ENCODE data around the gene SNCAIP.

The SNCAIP gene
- long read RNA-seq, donor 1, partial matches to known transcripts: 0 of 3 reads
- long read RNA-seq, donor 1, other reads (novel, unspliced or antisense): 0 of 3 reads
- long read RNA-seq, donor 2, partial matches to known transcripts: 0 of 1 reads
- long read RNA-seq, donor 2, other reads (novel, unspliced or antisense): 0 of 1 reads
- long read RNA-seq, donor 3: 0 reads
- long read RNA-seq, donor 4, partial matches to known transcripts: 12 of 16 reads
- long read RNA-seq, donor 4, other reads (novel, unspliced or antisense): 0 of 16 reads
- long read RNA-seq, donor 5, partial matches to known transcripts: 5 of 7 reads
- long read RNA-seq, donor 5, other reads (novel, unspliced or antisense): 0 of 7 reads
- long read RNA-seq, donor 6: 0 reads
- long read RNA-seq, donor 7, partial matches to known transcripts: 18 of 23 reads
- long read RNA-seq, donor 7, other reads (novel, unspliced or antisense): 0 of 23 reads
- long read RNA-seq, donor 8, partial matches to known transcripts: 0 of 2 reads
- long read RNA-seq, donor 8, other reads (novel, unspliced or antisense): 0 of 2 reads

DNA sequence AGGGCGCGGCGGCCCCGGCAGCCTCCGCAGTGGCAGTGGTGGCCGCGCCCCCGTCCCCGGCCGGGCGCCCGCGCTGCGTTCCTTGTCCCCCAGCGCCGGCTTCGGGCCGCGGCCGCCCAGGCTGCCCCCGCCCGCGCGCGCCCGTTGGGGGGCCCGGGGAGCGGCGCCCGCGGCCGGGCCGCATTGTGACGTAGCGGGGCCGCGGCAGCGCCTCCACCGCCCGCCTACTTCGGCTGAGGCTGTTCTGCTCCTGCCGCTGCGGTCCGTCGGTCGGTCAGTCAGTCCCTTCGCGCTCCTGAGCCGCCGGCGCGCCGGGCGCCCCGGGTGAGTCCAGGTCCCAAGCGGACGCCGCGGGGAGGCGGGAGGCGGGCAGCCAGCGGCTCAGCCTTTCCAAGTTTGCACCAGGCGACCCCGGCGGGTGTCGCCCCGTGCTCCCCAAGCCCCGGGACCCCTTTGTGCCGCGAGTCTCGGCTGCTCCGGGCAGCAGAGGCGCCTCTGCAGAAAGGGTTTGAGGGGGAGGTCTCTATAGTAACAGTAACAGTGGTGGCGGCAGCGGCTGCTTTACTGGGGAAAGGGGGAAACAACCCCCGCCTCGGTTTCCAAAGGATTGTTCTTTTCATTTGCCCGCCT is at the start of gene SNCAIP:
SNCAIP (plus strand) TSS at position 277 of the 630 bp plus-strand sequence. CDS start 78,898 bp downstream, outside the sequence.
- DNase-seq: peak; percentile 87

DNA sequence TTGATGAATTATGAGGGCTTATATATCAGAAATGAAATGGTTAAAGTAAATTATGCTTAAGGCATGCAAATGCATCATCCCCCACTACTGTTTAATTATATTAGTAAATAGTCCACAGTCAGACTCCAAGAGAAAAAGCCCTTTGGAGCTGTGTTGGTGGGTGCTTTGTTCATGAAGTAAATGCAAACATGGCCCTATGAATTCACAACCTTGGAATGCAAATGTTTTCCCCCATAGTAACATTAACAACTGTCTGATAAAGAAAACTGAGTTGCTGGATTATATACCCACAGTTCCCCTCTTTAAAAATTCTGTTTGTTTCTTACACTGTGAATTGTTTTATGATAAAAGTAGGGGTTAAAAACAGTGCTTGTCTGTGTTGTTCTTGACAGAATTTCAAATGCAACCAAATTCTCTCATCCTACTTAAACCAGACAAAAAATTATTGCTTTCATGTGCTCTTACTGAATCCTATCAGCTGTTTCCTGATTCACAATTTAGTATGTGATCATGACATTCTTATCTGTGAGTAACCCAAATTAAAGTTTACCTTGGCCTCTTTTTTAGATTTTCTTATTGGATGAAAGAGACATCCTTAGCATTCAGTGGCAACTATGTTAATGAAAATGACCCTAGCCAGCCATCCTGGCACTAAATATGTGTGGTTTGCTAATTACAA is 48.5 kb upstream of the SNCAIP start:
- no peak for DNase-seq

DNA sequence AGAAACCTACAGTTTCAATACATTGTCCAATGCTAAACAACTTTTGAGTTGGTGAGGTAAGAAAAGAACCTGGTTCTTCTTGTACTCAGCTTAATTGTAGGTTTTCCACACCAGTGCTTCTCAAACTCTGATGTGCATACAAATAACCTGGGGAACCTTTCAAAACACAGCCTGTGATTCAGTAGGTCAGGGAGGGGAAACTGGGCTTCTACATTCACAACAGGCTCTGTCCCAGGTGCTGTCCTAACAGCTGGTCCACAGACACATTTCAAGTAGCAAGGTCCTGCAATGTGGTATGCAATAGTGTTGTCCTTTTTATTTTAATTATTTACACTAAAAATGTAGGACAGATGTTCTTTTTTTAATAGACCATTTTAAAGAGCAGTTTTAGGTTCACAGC is 47.4 kb upstream of the SNCAIP start:
- no peak for DNase-seq

DNA sequence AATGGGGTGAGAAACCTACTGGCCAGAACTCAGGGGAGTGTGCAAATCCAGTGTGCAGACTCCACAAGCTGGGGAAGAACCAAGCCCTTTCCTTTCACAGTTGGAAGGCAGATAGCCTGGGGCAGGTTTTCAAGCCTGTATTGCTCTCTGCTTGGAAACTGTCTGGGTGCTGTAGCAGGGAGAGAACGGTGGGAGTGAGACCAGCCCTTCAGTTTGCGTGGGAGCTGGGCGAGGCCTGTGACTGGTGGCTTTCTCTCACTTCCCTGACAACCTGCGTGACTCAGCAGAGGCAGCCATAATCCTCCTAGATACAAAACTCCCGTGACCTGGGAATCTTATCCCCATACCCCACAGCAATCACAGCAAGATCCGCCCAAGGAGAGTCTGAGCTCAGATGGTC is 44.9 kb upstream of the SNCAIP start:
- DNase-seq: no peak

DNA sequence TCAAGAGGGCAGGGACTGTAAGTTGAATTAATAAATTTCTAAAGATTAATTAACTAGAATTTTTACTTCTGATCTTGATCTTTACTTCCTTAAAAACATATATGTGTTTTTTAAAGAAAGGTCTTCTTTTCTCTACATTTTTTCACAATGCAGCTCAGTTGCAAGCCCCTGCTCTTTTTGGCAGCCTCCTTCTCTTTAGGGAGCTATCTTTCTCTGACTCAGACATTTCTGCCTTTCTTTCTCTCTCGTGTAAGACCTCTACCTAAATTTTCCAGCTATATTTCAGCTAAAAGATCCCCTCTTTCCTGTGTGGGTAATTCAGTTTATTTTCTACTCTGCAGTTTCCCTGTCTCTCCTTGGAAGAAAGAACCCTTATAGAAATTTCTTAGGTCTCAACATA is 38.3 kb upstream of the SNCAIP start:
- no peak for DNase-seq

DNA sequence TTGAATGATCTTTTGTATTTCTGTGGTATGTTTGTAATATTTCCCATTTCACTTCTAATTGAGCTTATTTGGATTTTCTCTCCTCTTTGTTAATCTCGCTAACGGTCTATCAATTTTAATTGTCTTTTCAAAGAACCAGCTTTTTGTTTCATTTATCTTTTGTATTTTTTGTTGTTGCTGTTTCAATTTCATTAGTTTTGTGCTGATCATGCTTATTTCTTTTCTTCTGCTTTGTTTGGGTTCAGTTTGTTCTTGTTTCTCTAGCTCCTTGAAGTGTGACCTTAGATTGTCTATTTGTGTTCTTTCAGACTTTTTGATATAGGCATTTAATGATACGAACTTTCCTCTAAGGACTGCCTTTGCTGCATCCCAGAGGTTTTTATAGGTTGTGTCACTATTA is 28.4 kb upstream of the SNCAIP start:
- DNase-seq: no peak

DNA sequence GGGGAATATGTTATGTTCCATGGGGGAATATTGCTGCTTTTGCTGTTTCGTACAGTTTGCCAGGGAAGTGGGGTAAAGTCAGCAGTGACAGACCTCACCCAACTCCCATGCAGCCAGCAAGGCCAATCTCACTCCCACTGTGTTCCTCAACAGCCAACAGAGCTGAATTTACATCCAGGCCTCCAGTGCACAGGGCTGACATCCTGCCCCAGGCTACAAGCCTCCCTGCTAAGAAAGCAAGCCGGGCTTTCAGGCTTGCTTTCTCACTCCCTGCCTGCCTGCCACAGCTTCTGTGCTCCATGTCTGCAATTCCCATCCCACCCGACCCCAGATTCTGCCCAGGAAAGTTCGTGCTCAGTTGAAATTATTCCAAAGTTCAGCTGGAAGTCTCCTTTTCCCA is 25.5 kb upstream of the SNCAIP start:
- DNase-seq: no peak

DNA sequence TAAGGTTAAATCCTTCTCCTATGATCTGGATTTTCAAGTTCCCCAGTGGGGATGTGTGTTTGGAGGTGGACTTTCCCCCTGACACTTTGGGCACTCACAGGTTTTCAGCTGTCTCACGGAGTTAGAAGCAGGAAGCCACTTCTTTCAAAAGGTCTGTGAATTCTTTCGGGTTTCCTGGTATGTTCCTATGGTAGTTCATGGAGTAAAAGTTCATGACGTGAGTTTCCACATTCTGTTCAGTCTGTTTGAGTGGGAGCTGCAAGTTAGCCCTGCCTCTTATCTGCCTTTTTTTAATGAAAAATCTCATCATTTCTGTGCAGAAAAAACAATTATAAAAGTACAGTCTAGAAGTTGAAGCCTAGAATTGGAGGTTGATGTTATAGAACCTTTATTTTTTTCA is 24.9 kb upstream of the SNCAIP start:
- no peak for DNase-seq

DNA sequence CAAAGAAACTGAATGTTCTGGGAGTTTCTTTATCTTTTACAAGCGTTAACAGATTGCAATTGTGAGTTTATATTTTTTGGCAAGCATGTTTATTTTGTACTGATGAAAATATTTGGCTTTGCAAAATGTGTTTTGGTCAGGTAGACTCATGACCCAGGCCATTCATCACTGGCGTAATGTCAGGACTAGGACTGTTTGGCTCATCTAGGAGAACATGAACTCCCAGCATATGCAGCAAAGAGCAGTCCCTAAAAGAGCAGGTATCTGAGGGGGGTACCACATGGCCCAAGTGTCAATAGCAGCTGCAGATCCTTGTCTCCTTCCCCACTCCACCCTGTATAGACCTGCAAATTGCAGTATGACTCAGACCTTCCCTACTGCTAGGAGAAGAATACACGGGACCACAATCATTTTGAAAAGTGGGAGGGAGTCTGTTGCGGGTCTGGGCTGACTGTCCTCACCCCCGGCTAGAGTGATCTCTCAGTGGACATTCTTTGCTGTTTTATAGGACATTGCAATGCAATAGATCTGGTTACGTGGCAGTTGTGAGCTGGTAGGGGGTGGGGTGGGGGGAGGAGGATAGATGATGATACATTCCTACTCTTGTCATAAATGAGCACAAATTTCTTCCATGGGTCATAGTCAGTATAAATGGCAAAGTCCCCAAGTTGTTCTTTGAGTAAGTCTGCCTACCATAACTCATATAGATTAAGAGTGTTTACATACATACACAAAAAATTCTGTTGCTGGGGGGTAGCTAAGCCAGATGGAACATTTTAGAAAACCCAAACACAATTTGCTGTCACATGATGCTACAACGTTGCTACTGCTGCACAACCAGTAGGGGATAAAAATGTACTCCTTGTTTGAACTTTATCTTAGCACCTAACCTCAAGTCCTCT is 20.8 kb upstream of the SNCAIP start:
- DNase-seq: peak; percentile 11

DNA sequence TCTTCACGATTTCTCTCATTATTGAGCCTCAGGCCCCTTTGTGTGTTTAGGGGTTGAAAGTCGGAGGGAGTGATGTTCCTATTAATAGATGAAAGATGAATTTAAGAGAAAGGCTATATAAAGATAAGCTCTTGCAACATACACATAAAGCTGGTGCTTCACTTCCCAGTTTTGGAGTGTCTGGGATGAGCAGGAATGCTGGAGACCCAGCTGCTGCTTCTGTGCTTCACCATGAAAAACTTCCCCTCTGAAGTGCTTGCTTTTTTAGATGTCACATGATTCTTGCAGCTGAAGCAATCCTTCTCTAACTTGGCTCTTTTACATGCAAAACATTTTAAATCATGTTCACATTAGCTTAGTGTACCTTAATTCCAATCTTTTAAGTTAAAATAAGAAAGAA is 19.7 kb upstream of the SNCAIP start:
- DNase-seq: peak; percentile 9

DNA sequence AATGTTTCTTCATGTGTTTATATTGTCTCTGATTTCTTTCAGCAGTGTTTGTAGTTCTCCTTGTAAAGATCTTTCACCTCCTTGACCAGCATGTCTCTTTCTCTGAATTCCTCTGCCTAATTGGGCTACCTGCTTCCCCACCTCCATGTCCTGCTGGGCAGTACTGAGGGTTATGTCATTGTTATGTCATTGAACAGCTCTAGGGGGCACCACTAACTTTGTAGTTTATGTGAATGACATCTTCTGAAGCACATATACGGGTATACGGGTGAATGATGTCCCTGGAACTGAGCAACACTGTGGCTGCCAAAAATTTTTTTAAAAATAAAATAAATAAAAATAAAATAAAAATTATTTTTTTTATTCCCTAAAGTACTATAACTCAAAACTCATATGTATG is 16.9 kb upstream of the SNCAIP start:
- no peak for DNase-seq

DNA sequence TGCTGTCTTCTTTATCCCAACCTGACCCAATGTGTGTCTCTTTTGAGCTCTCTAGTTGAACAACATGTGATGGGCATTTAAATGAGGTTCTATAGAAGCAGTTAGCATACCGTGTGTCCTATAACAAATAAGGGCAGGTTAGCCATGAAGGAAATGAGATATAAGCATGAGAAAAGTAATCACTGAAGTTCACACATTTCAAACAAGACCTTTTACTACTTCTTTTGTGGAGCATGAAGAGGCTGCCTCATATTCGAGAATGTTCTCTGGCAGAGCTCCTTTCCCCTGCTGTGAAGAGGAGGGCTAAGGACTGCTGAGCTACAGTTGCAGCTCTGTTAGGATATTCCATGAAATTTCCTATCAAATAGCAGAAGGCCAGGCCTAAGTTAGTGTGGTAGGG is 15.2 kb upstream of the SNCAIP start:
- DNase-seq: no peak

DNA sequence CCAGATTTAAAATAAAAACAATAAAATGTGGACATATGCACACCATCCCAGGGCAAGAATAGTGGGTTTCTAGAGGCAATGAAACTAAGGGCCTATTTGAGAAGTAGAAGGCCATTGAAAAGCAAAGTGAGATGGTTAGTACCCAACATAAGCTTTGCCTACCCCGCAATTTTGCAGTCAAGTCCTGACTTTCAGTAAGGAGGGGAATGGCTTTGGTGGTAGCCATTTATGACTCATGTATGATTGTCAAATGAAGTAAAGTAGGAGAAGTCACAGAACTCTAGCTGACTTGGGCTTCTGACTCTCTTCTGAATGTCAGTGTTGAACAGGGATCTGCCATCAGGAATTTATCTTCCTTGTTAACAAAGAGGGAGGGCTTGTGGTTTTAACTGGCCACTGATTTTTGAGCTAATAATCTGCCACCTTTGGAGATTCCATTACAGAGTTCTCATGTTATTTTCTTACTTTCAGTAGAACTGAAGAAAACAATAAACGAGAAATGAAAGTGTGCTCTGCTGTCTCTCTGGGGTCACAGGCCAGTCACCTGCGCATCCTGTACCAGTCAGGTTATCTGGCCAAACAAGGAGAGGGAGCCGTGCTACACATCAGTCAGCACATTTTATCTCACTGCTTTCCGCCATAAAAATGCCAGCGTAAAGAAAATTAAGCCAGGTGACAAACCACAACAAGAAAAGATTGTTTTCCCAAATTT is 14.3 kb upstream of the SNCAIP start:
- DNase-seq: no peak

DNA sequence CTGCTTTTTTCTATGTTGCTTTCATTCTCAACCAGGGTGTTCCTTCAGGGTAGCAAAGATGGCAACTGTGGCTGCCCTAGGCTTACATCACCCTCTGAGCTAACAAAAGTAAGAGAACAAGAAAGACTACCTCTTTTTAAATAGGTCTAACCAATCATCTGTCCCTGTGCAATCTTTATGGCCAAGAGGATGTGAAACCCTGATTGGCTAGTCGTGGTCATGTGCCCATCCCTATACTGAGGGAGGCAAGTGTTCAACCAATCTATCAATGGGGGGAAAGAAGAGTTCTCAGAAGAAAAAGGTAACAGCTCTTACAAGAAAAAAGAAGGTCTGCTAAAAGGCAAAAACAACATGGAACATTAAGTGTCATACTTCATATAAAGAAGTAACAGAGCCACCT is 11.7 kb upstream of the SNCAIP start:
- DNase-seq: no peak

DNA sequence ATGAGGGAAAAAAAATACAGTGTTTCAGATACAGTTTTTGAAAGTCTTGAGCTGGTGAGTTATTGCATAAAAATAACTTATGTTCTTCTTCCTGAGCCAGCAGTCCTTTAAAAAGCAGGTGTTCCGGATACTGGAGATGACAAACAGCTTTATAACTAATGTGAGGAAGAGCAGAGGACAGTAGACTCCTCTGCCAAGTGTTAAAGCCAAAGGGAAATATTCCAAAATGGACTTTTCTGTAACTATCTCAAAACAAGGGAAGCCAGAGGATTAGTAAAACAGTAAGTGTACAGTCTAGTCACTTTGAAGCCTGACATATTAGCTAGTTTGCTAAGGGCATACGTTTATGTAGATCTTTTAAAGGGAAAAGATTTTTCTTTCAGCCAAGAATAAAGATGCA is 11.0 kb upstream of the SNCAIP start:
- DNase-seq: no peak

DNA sequence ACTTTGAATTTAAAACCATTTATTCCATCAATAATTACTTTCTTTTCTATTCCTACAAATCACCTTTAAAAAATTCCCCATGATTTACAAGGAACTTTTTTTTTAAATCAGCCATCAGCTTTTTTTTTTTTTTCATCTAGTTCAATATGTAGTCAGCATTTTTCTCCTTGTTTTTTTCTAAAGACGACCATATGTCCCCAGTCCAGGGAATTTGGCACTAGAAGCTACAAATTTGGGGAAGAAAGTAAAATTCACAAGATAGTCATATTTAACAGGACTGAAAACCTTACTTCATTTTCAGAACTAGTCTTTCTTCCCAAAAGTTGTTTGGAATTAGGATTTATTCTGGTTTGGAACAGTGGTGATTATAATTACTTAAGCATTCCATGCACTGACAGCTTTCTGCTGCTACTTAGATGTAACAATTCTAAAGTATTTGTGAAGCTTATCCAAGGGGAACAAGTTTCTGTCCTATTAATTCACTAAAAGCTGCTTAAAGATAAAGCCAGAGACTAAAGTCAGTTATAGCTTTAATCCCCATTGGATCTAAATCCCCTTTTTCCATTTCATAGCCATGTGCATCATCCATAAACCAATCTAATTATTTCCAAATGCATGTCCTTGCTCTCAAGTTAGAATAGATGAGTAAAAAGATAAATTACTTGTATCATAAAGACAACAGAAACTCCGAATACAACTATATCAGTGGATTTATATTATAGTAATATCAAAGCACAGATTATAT is 7.4 kb upstream of the SNCAIP start:
- DNase-seq: no peak

DNA sequence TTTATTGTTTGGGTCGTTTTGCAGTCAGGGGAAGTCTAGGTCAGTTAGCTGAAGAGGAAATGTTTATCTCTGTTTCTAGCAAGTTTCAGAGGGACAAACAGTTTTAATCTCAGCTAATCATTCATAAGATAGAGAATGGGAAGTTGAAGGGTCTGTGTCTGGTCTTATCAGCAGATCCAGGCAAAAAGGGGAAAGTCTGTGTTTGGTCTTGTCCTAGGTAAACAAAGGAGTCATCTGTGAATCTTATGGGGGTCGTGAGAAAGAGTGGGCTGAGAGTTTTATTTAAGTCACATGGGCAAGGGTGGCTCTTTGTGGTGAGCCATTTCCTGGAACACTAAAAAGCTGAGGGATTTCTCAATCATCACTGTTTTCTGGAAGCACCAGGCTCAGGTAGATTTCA is 5.6 kb upstream of the SNCAIP start:
- DNase-seq: no peak

DNA sequence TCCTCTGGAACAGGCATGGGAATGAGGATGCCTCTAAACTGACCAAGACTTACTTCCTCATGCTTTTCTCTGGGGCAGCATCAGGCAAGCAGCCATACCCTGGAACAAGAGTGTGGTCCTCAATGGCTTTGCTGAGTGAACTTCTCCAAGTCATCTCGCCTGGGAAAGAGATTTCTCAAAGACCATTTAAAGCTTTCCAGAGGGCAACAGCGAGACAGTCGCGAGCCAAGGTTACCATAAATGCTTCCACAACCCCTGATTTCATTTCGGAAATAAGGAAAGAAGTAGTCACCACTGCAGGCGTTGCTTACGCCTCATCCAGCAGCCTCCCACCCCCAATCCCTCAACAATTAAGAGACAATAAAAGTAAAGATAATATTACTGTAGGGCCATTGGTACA is 1.1 kb upstream of the SNCAIP start:
- no peak for DNase-seq

DNA sequence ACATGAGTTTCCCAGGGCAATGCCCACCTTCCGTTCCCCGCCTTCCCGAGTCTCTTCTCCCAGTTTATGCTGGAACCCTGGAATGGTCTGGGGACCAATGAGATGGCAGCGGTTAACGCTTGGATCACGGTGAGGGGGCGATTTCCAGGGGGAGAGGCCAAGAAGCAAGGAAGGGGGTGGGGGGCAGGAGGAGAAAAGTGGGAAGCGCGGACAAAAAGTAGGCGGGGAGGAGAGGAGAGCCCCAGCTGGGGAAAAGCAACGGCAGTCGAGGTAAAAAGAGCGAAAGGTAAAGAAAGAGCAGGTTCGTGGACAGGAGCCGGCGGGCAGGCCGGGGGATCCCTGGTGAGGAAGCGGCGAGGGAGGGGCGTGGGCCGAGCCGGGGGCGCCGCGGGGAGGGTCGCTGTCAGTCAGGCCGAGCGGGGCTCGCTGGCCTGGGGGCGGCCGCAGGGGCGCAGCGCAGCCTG is 508 bp upstream of the SNCAIP start:
- DNase-seq: peak; percentile 47

DNA sequence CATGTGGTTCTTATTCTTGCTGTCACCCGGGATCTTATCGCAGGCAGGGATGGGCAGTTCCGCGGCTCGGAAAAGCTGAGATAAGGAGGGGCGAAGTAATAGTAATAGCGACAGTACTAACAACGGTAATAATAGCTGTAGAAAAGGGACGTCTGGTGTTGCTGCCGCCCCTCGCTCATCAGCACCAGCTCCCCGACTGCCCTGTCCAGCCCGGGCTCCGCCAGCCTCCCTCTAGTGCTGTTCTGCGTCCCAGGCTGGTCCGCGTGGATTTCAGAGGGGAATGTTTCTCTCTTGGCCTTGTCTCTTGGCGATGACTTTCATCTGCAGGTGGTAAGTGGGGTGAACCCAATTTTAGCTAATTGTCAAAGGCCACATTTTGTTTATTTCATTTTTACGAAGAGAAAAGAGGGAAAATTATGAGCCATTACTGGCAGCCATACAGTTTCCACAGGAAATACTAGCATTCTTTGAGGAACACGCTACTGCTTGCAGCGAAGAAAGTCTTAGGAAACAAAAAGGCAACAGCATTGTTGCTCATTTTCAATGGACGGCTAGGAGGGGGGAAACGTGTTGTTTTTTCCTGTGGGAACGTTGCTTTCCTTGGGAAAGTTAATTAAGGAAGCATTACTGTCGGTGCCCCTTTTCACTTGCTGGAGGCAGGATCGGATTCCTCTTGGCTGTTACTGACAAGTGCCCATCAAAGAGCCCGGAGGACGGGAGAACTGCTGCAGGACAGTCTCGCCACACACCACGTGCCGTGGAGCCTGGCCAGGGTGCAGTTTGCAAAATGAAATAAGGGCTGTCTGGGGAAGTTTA is 762 bp downstream of the SNCAIP start:
- peak; percentile 75 for DNase-seq

Measured in right kidney (tissue), 9 donors.